Measurements from ENCODE around the gene GBX2. TPM values are rescaled to one million over a fixed set of nuclear protein-coding genes. Genes with fewer than 3 reads are reported as not detected.

GBX2 gene
- total RNA-seq, 4 donors from 2014 or later: not detected

DNA sequence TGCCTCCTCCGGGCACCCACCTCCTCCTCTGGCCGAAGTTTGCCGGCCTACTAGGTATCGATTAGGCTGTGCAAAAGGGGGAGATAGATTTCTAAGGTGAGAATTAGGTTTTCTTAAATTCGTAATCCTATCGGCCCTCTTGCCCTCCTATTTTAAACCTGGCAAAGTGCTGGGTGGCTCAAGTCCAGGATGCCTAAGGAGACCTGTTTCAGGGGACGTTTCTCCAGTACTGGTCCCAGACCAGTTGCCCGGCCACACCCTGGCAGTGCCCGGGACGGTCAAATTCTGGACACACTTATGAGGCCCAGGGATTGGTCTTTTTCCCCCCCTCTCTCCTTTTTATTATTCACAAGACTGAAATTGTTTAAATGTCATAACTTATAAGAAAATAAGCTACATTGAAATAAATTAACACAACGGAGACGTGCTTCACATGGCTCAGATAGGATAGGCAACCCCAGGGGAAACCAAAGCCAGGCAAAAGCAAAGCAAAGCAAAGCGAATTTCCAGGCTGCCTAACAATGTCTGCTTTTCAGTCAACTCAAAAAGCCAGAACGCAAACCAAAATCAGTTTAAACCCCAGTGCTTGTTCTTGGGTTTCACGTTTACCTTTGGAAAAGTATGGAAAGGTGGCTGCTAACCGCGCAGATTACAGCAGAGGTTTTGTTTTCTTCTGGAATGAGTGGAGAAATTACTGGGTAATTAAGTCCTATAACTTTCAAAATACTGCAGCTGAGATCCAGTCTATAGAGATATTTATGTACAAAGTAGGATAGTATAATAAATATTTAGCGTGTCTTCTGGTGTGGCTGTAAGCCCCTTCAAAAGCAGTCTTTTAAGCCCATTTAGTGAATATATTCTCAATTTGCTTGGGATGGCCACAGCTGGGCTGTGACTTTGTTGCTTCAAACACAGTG is 3.0 kb downstream of the GBX2 start:
- H3K36me3 ChIP-seq: no peaks in the 10 kb centered on the region
- H3K4me3 ChIP-seq: no peak overlapping the region
- no peak for TF ChIP-seq POLR2A (IDR thresholded peaks at IDR 0.05)
- TF ChIP-seq, protein P1, sequence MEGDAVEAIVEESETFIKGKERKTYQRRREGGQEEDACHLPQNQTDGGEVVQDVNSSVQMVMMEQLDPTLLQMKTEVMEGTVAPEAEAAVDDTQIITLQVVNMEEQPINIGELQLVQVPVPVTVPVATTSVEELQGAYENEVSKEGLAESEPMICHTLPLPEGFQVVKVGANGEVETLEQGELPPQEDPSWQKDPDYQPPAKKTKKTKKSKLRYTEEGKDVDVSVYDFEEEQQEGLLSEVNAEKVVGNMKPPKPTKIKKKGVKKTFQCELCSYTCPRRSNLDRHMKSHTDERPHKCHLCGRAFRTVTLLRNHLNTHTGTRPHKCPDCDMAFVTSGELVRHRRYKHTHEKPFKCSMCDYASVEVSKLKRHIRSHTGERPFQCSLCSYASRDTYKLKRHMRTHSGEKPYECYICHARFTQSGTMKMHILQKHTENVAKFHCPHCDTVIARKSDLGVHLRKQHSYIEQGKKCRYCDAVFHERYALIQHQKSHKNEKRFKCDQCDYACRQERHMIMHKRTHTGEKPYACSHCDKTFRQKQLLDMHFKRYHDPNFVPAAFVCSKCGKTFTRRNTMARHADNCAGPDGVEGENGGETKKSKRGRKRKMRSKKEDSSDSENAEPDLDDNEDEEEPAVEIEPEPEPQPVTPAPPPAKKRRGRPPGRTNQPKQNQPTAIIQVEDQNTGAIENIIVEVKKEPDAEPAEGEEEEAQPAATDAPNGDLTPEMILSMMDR (IDR thresholded peaks at IDR 0.05): no peak
- H3K27ac ChIP-seq: no peak overlapping the region
- no peak for DNase-seq
- H3K4me1 ChIP-seq: peaks cover 0 to 43% of the 10 kb centered on the region in 2 donors
- no peaks in the 10 kb centered on the region for H3K9me3 ChIP-seq
- intact Hi-C loops (cut with DNase I; ENCODE audit: low total_unique reads): no loop called here
- peaks cover 43 to 74% of the 10 kb centered on the region in 2 donors for H3K27me3 ChIP-seq

DNA sequence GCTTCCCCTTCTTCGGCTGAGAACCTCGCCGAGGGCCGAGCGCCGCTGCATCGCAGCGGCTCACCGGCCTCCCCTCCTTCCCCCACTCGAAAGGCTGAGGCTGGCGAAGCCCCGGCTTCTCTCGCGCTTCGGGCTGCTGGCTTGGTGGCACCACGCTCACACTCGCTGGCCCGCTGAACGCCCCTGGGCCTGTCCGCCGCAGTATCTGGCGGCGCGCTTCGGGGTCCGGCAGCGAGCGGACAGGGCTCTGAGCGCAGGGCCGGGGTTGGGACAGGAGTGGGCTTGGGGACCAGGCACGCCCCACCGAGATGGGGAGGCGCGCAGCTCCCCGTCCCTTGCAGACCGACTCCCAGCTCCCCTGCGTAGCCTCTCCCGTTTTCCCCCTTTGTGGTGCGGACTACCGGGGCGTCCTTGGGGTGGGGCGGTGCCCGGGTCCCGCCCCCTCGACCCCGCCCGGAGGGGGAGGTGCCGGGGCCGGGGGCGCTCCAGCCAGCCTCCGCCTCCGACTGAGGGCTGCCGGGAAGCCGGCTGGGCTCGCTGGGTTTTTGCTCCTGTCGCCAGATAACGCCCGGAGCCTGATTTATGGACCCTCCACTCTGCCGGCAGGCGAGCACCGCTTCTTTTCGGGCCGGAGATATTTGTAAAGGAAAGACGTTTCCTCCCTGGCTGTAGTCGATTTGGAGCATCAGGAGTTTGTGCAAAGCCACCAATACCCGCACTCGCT is 3.8 kb downstream of the GBX2 start:
- DNase-seq: no peak
- peaks cover 36 to 71% of the 10 kb centered on the region in 2 donors for H3K27me3 ChIP-seq
- H3K36me3 ChIP-seq: no peaks in the 10 kb centered on the region
- H3K27ac ChIP-seq: no peak overlapping the region
- TF ChIP-seq, protein P1 (IDR thresholded peaks at IDR 0.05): no peak
- no peak for TF ChIP-seq POLR2A (IDR thresholded peaks at IDR 0.05)
- peak overlapping the region in 1 of 2 donors; percentile 7 for H3K4me3 ChIP-seq
- H3K4me1 ChIP-seq: peaks cover 0 to 43% of the 10 kb centered on the region in 2 donors
- no peaks in the 10 kb centered on the region for H3K9me3 ChIP-seq
- intact Hi-C loops (cut with DNase I; ENCODE audit: low total_unique reads): no loop called here

DNA sequence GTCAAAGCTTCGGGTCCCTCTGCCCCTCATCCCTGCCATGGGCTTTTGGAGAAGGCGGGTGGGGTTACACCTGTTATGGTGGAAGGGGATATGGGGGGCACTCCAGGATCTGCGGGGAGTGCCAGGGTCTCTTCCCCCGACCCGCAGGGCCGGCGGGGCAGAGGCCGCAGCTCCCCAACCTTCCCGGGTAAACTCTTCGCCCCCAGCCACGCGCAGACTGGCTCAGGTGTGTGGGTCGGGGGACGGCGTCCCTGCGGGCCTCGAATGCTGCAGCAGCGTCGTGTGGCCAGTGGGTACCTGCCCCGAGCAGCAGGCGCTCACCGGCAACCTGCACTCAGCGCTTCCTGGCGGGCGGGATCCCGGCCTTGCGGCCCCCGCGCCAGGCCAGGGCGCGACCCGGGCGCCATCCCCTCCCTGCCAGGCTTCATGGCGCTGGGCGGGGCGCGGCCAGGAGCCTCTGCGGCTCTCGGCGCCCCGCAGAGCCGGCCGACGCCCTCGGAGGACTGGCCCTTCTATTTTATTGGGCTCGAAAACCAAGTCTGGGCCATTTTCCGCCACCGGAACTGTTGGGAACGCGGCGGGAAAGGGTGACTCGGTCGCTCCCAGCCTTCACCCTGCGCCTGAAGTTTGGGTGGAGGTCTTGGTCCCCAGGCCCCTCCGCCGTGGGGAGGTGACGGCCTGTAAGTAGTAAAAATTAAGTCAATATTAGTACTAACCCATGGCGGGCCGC is 4.5 kb downstream of the GBX2 start:
- intact Hi-C loops (cut with DNase I; ENCODE audit: low total_unique reads): no loop called here
- H3K27me3 ChIP-seq: peaks cover 34 to 69% of the 10 kb centered on the region in 2 donors
- no peaks in the 10 kb centered on the region for H3K9me3 ChIP-seq
- H3K4me3 ChIP-seq: peak overlapping the region in 1 of 2 donors; percentile 7
- no peaks in the 10 kb centered on the region for H3K36me3 ChIP-seq
- H3K4me1 ChIP-seq: peaks cover 0 to 43% of the 10 kb centered on the region in 2 donors
- TF ChIP-seq POLR2A (IDR thresholded peaks at IDR 0.05): no peak
- TF ChIP-seq, protein P1 (IDR thresholded peaks at IDR 0.05): no peak
- no peak for DNase-seq
- H3K27ac ChIP-seq: no peak overlapping the region

DNA sequence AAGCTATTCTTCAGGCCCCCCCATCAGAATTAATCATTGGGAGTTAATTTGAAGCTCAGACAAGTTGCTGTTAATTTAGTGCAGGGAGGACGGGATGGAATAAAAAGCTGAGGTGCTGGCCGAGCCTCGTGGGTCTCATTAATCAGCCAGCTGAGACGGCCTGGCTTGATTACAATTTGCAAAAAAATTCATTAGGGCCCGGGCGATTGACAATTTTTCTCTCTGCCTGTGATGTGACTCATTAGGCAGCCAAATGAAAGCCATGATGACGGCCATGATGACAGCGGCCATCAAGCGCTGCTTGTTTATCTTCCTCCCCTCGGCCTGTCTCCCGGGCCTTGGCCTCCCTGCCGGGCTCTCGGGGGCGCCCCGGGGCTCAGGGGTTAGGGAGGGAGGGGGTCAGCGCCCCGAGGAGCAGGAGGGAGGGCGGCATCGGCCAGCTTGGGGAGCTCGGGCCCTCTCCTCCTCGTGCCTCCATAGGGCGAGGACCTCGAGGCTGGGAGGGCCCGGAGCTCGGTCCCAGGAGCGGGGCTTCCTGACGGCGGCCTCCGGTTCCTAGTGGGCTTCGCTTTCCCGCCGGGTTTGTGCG is 5.2 kb downstream of the GBX2 start:
- Histone ChIP-seq H3K4me3 (no peak overlapping the region), H3K9me3 (no peaks in the 10 kb centered on the region), H3K36me3 (no peaks in the 10 kb centered on the region), H3K4me1 (peaks cover 0 to 36% of the 10 kb centered on the region in 2 donors), H3K27me3 (peaks cover 27 to 67% of the 10 kb centered on the region in 2 donors), H3K27ac (no peak overlapping the region)
- no peak for DNase-seq
- intact Hi-C loops (cut with DNase I; ENCODE audit: low total_unique reads): no loop called here
- TF ChIP-seq, protein P1 (IDR thresholded peaks at IDR 0.05): no peak
- no peak for TF ChIP-seq POLR2A (IDR thresholded peaks at IDR 0.05)

Measured in uterus (tissue), 4 donors.